Nephron (organoid): ENCODE measurements around the gene PLCD1.

ENCODE experiments used
- H3K27ac Mint-ChIP-seq, 3 experiments: 2 replicates each; pipeline ENCODE4 v1.8.0; 2020; ENCODE audit warnings: mixed read lengths in 3 of 3, mild to moderate bottlenecking in 2 of 3, moderate library complexity in 1 of 3
- H3K27me3 Mint-ChIP-seq: 2 replicates; pipeline ENCODE4 v1.8.0; 2021; ENCODE audit warnings: low read depth, mild to moderate bottlenecking, moderate library complexity, mixed read lengths
- H3K36me3 Mint-ChIP-seq: 2 replicates; pipeline ENCODE4 v1.8.0; 2020; ENCODE audit warnings: low read depth, mixed read lengths
- H3K4me1 Mint-ChIP-seq: 2 replicates; pipeline ENCODE4 v1.8.0; 2020; ENCODE audit warnings: mixed read lengths
- H3K4me3 Mint-ChIP-seq, 3 experiments: 2 replicates each; pipeline ENCODE4 v1.8.0; 2020; ENCODE audit warnings: mild to moderate bottlenecking in 3 of 3, mixed read lengths in 3 of 3, moderate library complexity in 2 of 3
- H3K9me3 Mint-ChIP-seq: 2 replicates; pipeline ENCODE4 v1.8.0; 2020; ENCODE audit warnings: mixed read lengths
- TF ChIP-seq, protein P1 (sequence below), 3 experiments: fragments of 200-600 bp; sonication (generic); IDR thresholded peaks; one replicate each; pipeline ENCODE4 v1.5.0; 2021; ENCODE audit warnings: antibody characterized with exemption in 3 of 3; ENCODE audit not compliant: unreplicated experiment in 3 of 3

The PLCD1 gene

DNA sequence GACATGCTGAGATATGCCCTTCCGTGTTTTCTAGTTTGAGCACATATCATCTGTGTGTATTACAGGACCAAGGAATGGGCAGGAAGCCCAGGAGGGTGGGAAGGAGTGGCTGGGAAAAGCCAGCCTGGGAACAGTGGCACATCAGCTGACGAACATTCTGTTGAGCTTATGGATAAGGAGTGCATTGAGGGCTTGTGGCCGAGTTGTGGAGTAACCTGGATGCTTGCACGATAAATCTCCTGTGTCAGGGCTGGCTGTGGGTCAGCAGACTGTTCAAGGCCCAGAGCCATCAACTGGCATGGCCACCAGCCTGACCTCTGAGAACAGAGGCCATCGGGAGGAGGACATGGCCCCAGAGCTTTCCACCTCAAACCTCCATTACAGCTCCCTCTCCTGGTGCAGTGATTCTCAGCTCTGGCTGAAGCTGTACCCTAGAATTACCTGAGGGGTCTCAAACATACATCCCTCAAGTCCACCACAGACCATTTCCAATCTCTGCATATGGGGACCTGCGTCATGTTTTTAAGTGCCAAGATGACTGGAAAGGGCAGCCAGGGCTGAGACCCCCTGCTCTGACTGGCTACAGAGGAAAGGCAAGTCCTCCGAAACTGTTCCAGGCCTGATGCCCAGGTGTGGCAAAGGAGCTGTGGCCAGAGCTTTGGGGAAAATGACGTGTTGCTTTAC is 43.7 kb downstream of the PLCD1 start:
- Mint-ChIP-seq H3K27me3 (no peaks in the 10 kb centered on the region), H3K36me3 (peaks cover 24% of the 10 kb centered on the region), H3K27ac (peak overlapping the region in 1 of 3 experiments; percentile 15), H3K4me3 (no peak overlapping the region), H3K9me3 (no peaks in the 10 kb centered on the region), H3K4me1 (peaks cover 29% of the 10 kb centered on the region)
- TF ChIP-seq, protein P1, sequence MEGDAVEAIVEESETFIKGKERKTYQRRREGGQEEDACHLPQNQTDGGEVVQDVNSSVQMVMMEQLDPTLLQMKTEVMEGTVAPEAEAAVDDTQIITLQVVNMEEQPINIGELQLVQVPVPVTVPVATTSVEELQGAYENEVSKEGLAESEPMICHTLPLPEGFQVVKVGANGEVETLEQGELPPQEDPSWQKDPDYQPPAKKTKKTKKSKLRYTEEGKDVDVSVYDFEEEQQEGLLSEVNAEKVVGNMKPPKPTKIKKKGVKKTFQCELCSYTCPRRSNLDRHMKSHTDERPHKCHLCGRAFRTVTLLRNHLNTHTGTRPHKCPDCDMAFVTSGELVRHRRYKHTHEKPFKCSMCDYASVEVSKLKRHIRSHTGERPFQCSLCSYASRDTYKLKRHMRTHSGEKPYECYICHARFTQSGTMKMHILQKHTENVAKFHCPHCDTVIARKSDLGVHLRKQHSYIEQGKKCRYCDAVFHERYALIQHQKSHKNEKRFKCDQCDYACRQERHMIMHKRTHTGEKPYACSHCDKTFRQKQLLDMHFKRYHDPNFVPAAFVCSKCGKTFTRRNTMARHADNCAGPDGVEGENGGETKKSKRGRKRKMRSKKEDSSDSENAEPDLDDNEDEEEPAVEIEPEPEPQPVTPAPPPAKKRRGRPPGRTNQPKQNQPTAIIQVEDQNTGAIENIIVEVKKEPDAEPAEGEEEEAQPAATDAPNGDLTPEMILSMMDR (IDR thresholded peaks at IDR 0.05; ENCODE audit: unreplicated experiment in 3 of 3), result no peak

DNA sequence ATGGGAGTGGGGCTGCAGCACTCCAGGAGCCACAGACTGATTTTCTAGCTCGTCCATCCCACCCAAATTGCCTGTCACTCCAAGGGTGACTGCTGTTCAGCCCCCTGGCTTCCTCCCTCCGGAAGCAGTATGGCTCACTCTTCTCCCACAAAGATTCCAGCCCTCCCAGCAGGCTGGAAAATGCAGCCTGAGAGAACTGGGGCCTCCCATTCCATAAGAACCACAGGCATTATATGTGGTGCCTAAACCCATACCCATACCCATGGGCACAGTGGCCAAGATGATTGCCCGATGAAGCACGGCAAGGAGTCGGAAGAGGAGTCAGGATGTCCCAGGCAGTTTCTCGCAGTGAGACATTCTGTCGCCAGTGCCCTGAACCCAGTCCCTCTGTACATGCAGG is 44.8 kb downstream of the PLCD1 start:
- TF ChIP-seq, protein P1 (IDR thresholded peaks at IDR 0.05; ENCODE audit: unreplicated experiment in 3 of 3), result no peak
- Mint-ChIP-seq H3K4me1 (peaks cover 35% of the 10 kb centered on the region), H3K36me3 (peaks cover 24% of the 10 kb centered on the region), H3K27me3 (no peaks in the 10 kb centered on the region), H3K9me3 (no peaks in the 10 kb centered on the region), H3K4me3 (no peak overlapping the region), H3K27ac (peak overlapping the region in 1 of 3 experiments; percentile 4)

DNA sequence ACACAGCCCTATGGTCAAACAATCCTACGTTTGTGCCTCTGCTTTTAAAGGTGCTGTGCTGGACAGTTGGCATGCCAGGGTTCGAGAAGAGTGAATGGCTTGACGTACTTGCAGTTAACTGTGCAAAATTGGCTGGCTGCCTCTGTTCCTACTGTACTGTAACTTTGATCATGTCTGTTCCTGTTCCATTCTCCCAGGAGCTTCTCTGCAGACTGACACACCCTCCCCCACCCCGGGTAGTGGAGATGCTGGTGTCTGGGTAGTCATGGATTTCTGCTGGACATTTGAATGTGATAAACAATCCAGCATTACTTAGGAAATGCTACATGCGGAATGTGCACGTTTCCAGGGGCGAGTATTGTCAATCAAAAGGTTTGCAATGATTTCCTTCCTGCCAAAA is 45.4 kb downstream of the PLCD1 start:
- H3K4me1 Mint-ChIP-seq, result peaks cover 31% of the 10 kb centered on the region
- no peaks in the 10 kb centered on the region for H3K27me3 Mint-ChIP-seq
- peaks cover 24% of the 10 kb centered on the region for H3K36me3 Mint-ChIP-seq
- no peak overlapping the region for H3K27ac Mint-ChIP-seq
- no peak overlapping the region for H3K4me3 Mint-ChIP-seq
- TF ChIP-seq, protein P1 (IDR thresholded peaks at IDR 0.05; ENCODE audit: unreplicated experiment in 3 of 3), result no peak
- no peaks in the 10 kb centered on the region for H3K9me3 Mint-ChIP-seq

DNA sequence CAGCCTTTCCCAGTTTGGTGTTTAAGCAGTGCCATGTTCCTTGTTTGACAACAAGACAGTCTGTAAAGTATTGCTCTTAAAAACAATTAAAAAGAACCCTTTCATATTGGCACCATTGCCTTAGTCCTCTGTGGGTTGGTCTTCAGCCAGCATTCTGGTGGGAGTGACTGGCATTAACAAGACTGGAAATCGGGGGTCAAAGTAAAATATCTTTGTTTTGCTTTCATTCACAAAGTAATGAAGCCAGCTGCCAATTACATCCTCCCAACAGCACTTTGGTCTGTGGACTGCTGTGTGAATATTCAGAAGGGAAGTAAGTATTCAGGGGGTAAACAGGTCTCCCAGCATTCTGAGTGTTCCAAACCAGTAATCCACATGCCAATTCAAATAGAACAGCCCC is 47.1 kb downstream of the PLCD1 start:
- H3K9me3 Mint-ChIP-seq, result no peaks in the 10 kb centered on the region

DNA sequence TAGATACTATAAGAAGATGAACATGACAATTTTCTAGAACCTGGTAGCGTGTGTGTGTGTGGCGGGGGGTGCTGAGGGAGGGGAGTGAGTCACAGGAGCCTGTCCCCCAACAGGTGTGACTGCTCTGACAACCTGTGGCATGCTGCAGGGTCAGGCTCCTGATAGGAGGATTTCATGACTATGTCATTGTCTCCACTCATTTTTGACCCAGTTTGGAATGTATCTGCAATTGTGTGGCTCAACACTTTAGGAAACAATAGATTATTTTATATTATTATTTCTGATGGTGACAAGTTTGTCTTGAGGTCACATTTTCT is 48.1 kb downstream of the PLCD1 start:
- no peaks in the 10 kb centered on the region for H3K27me3 Mint-ChIP-seq
- TF ChIP-seq, protein P1 (IDR thresholded peaks at IDR 0.05; ENCODE audit: unreplicated experiment in 3 of 3), result no peak
- H3K36me3 Mint-ChIP-seq, result peaks cover 35% of the 10 kb centered on the region
- H3K4me1 Mint-ChIP-seq, result peaks cover 29% of the 10 kb centered on the region
- H3K27ac Mint-ChIP-seq, result peak overlapping the region; percentile 70 to 86 (median 75)
- no peaks in the 10 kb centered on the region for H3K9me3 Mint-ChIP-seq
- no peak overlapping the region for H3K4me3 Mint-ChIP-seq

More for the DNA sequence above, 47.1 kb downstream of the PLCD1 start:
- Mint-ChIP-seq H3K36me3 (peaks cover 26% of the 10 kb centered on the region), H3K27me3 (no peaks in the 10 kb centered on the region), H3K4me3 (no peak overlapping the region), H3K27ac (peak overlapping the region; percentile 37 to 81 (median 69)), H3K4me1 (peaks cover 29% of the 10 kb centered on the region)
- TF ChIP-seq, protein P1 (IDR thresholded peaks at IDR 0.05; ENCODE audit: unreplicated experiment in 3 of 3), result no peak
